ENCODE data around the gene CPLX4. TPM values are rescaled to one million over a fixed set of nuclear protein-coding genes. Genes with fewer than 3 reads are reported as not detected.

Gene CPLX4
- total RNA-seq, 3 donors from 2014 or later, result not detected

GRCh38 chr18:59293317-59293716 is 25.1 kb downstream of the CPLX4 start:
- no peaks in the 10 kb centered on the region for H3K9me3 Mint-ChIP-seq
- H3K4me3 Mint-ChIP-seq, result no peak overlapping the region
- ATAC-seq (no peak), DNase-seq (no peak)
- H3K4me1 Mint-ChIP-seq (ENCODE audit: low read depth), result no peaks in the 10 kb centered on the region
- H3K27me3 Mint-ChIP-seq (ENCODE audit: low read depth), result peaks cover 30% of the 10 kb centered on the region
- H3K36me3 Mint-ChIP-seq (ENCODE audit: insufficient read depth), result no peaks in the 10 kb centered on the region

DNA sequence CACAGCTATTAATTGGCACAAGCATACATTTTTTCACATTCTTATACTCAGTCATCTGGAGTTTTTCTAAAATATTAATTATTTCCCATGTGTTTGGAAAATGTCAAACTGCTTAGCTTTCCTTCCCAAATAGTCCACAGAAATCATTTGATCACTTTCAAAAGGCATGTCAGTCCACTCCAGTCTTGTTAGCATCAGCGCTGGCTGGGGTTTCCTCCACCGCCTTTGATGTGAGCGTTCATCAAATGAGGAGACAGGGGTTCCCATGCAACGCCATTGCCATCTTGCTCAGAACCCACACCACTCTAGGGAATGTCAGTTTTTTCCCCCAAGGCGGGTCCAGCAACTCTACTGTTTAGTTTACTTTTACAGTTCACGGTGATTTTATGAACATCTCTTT is 32.1 kb downstream of the CPLX4 start:
- Mint-ChIP-seq H3K27me3 (ENCODE audit: low read depth) (peaks cover 44% of the 10 kb centered on the region), H3K4me1 (ENCODE audit: low read depth) (no peaks in the 10 kb centered on the region)
- no peak for DNase-seq

GRCh38 chr18:59282341-59282740 is 36.1 kb downstream of the CPLX4 start:
- no peaks in the 10 kb centered on the region for H3K36me3 Mint-ChIP-seq (ENCODE audit: insufficient read depth)
- no peak for ATAC-seq
- H3K4me3 Mint-ChIP-seq, result no peak overlapping the region
- no peak for DNase-seq
- H3K4me1 Mint-ChIP-seq (ENCODE audit: low read depth), result no peaks in the 10 kb centered on the region
- no peaks in the 10 kb centered on the region for H3K9me3 Mint-ChIP-seq
- peaks cover 61% of the 10 kb centered on the region for H3K27me3 Mint-ChIP-seq (ENCODE audit: low read depth)

More for the DNA sequence above, 32.1 kb downstream of the CPLX4 start:
- no peaks in the 10 kb centered on the region for H3K36me3 Mint-ChIP-seq (ENCODE audit: insufficient read depth)
- no peaks in the 10 kb centered on the region for H3K9me3 Mint-ChIP-seq
- ATAC-seq, result no peak
- no peak overlapping the region for H3K4me3 Mint-ChIP-seq

- DNase-seq (no peak), ATAC-seq (no peak)
- Mint-ChIP-seq H3K9me3 (no peaks in the 10 kb centered on the region), H3K4me3 (no peak overlapping the region), H3K27me3 (ENCODE audit: low read depth) (peaks cover 71% of the 10 kb centered on the region), H3K36me3 (ENCODE audit: insufficient read depth) (no peaks in the 10 kb centered on the region), H3K4me1 (ENCODE audit: low read depth) (peaks cover under 1% of the 10 kb centered on the region)
Observed at GRCh38 chr18:59279722-59280121, 38.7 kb downstream of the CPLX4 start.

DNA sequence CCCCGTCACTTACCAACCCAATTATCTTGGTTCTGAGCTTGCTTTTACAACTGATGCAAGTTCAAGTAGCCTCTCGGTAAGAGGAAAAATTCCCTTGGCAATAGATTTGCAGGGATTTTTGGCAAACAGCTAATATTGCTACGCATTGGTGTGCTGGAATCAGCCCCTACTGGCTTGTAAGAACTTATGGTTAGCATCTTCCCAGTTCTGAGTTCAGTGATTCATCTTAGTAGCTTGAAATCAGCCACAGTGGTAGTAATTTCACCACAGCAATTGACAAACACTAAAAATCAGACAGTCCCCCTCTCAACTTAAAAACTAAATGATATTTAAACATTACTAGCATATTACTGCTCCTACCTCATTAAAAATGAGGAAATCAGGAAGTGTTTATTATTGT is 39.3 kb downstream of the CPLX4 start:
- Mint-ChIP-seq H3K9me3 (no peaks in the 10 kb centered on the region), H3K4me3 (no peak overlapping the region), H3K4me1 (ENCODE audit: low read depth) (peaks cover 4% of the 10 kb centered on the region), H3K27me3 (ENCODE audit: low read depth) (peaks cover 72% of the 10 kb centered on the region), H3K36me3 (ENCODE audit: insufficient read depth) (no peaks in the 10 kb centered on the region)
- no peak for DNase-seq
- ATAC-seq, result no peak

GRCh38 chr18:59278793-59279192 is 39.7 kb downstream of the CPLX4 start:
- no peak for ATAC-seq
- Mint-ChIP-seq H3K4me3 (no peak overlapping the region), H3K4me1 (ENCODE audit: low read depth) (peaks cover 4% of the 10 kb centered on the region), H3K36me3 (ENCODE audit: insufficient read depth) (no peaks in the 10 kb centered on the region), H3K27me3 (ENCODE audit: low read depth) (peaks cover 72% of the 10 kb centered on the region), H3K9me3 (no peaks in the 10 kb centered on the region)
- DNase-seq, result no peak

DNA sequence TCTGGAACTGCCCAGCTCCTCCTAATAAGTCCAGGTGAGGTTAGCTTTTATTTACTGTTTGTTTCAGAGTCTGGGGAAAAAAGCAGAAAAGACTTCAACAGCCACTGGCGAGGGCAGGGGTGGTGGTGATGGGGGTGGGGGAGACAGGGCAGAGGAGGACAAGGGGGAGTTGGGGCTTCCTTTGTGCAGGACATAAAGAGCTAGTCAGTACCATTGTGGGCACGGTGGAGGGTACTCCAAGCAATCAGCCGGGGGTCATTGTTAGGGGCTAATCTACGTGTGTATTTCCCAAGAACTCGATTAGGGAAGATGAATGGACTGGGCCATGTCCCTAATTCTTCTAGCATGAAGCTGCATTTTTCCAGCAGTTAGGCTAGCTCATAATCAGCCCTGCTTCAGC is 42.4 kb downstream of the CPLX4 start:
- Mint-ChIP-seq H3K4me1 (ENCODE audit: low read depth) (peaks cover 8% of the 10 kb centered on the region), H3K36me3 (ENCODE audit: insufficient read depth) (no peaks in the 10 kb centered on the region), H3K9me3 (no peaks in the 10 kb centered on the region), H3K4me3 (no peak overlapping the region), H3K27me3 (ENCODE audit: low read depth) (peaks cover 67% of the 10 kb centered on the region)
- DNase-seq, result no peak
- ATAC-seq, result no peak

DNA sequence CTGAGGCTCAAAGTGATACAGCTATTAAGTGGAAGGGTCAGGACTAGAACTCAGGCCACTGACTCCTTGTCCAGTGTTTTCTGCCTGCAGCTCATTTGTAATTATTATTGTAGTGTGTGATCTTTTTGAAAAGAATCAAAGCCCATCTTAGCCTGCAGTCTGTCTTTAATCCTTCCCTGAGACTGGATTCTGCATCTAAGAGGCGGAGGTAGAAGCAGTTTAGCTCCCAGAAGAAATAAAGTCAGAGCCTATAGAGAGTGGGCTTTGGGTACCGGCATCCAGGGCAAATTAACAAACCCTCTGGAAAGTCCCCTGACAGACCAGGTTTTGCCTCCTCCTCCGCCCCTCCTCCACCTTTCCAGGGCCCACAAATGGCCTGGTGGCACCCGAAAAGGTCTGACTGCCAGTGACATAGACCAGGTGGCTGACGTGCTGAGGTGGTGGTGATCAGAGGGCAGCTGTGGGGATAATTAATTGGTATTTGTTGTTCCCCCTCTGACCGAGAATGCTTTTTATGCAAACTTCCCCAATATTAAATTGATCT is 43.0 kb downstream of the CPLX4 start:
- no peaks in the 10 kb centered on the region for H3K36me3 Mint-ChIP-seq (ENCODE audit: insufficient read depth)
- no peaks in the 10 kb centered on the region for H3K9me3 Mint-ChIP-seq
- no peak overlapping the region for H3K4me3 Mint-ChIP-seq
- peaks cover 8% of the 10 kb centered on the region for H3K4me1 Mint-ChIP-seq (ENCODE audit: low read depth)
- DNase-seq (no peak), ATAC-seq (no peak)
- H3K27me3 Mint-ChIP-seq (ENCODE audit: low read depth), result peaks cover 67% of the 10 kb centered on the region

GRCh38 chr18:59274533-59274928 is 43.9 kb downstream of the CPLX4 start:
- Mint-ChIP-seq H3K36me3 (ENCODE audit: insufficient read depth) (no peaks in the 10 kb centered on the region), H3K4me3 (no peak overlapping the region), H3K27me3 (ENCODE audit: low read depth) (peaks cover 69% of the 10 kb centered on the region), H3K9me3 (no peaks in the 10 kb centered on the region), H3K4me1 (ENCODE audit: low read depth) (peaks cover 12% of the 10 kb centered on the region)
- ATAC-seq, result no peak
- DNase-seq, result no peak

- H3K36me3 Mint-ChIP-seq (ENCODE audit: insufficient read depth), result no peaks in the 10 kb centered on the region
- peaks cover 12% of the 10 kb centered on the region for H3K4me1 Mint-ChIP-seq (ENCODE audit: low read depth)
Observed at GRCh38 chr18:59273759-59274532, 44.5 kb downstream of the CPLX4 start.

GRCh38 chr18:59272891-59273758 is 45.3 kb downstream of the CPLX4 start, which contains the start of gene RAX:
Gene RAX (minus strand): TSS chr18:59273454. CDS start chr18:59273206, 248 bp downstream.
- peak; percentile 47 to 57 for ATAC-seq
- no peak for DNase-seq
- Mint-ChIP-seq H3K4me1 (ENCODE audit: low read depth) (peaks cover 19% of the 10 kb centered on the region), H3K4me3 (peak within 1 kb of the TSS; percentile 24), H3K27me3 (ENCODE audit: low read depth) (peaks cover 74% of the 10 kb centered on the region), H3K9me3 (no peaks in the 10 kb centered on the region), H3K36me3 (ENCODE audit: insufficient read depth) (no peaks in the 10 kb centered on the region)

More at GRCh38 chr18:59273759-59274532, 44.5 kb downstream of the CPLX4 start:
- Mint-ChIP-seq H3K9me3 (no peaks in the 10 kb centered on the region), H3K27me3 (ENCODE audit: low read depth) (peaks cover 69% of the 10 kb centered on the region), H3K4me3 (peak overlapping the region; percentile 6)
- DNase-seq (no peak), ATAC-seq (no peak)

- ATAC-seq (no peak), DNase-seq (no peak)
- H3K9me3 Mint-ChIP-seq, result no peaks in the 10 kb centered on the region
- H3K36me3 Mint-ChIP-seq (ENCODE audit: insufficient read depth), result no peaks in the 10 kb centered on the region
- peaks cover 23% of the 10 kb centered on the region for H3K4me1 Mint-ChIP-seq (ENCODE audit: low read depth)
- no peak overlapping the region for H3K4me3 Mint-ChIP-seq
- peaks cover 79% of the 10 kb centered on the region for H3K27me3 Mint-ChIP-seq (ENCODE audit: low read depth)
Observed at GRCh38 chr18:59272221-59272888, 46.1 kb downstream of the CPLX4 start.

- H3K9me3 Mint-ChIP-seq, result no peaks in the 10 kb centered on the region
- no peak overlapping the region for H3K4me3 Mint-ChIP-seq
Observed at GRCh38 chr18:59271606-59272220, 46.7 kb downstream of the CPLX4 start.

More at GRCh38 chr18:59271606-59272220, 46.7 kb downstream of the CPLX4 start:
- H3K27me3 Mint-ChIP-seq (ENCODE audit: low read depth), result peaks cover 82% of the 10 kb centered on the region
- DNase-seq (no peak), ATAC-seq (no peak)
- peaks cover 23% of the 10 kb centered on the region for H3K4me1 Mint-ChIP-seq (ENCODE audit: low read depth)
- no peaks in the 10 kb centered on the region for H3K36me3 Mint-ChIP-seq (ENCODE audit: insufficient read depth)
